Stimulated activated CD8-positive, alpha-beta memory T cell treated with anti-CD3 and anti-CD28 coated beads, Interleukin-2, amount 100 ng/mL, for 1 hour (primary cell): ENCODE data around the gene MIEF1.
"Not testable (repeated sequence)": the region's sequence is repeated elsewhere in the genome, so short reads cannot be mapped to it uniquely, and the experiment has no call there.

Experiments used
- DNase-seq, 2 donors: peaks; one replicate each; pipeline ENCODE4 v3.0.0-alpha.2; 2020; ENCODE audit warnings: low read depth in 2 of 2

MIEF1 gene

DNA sequence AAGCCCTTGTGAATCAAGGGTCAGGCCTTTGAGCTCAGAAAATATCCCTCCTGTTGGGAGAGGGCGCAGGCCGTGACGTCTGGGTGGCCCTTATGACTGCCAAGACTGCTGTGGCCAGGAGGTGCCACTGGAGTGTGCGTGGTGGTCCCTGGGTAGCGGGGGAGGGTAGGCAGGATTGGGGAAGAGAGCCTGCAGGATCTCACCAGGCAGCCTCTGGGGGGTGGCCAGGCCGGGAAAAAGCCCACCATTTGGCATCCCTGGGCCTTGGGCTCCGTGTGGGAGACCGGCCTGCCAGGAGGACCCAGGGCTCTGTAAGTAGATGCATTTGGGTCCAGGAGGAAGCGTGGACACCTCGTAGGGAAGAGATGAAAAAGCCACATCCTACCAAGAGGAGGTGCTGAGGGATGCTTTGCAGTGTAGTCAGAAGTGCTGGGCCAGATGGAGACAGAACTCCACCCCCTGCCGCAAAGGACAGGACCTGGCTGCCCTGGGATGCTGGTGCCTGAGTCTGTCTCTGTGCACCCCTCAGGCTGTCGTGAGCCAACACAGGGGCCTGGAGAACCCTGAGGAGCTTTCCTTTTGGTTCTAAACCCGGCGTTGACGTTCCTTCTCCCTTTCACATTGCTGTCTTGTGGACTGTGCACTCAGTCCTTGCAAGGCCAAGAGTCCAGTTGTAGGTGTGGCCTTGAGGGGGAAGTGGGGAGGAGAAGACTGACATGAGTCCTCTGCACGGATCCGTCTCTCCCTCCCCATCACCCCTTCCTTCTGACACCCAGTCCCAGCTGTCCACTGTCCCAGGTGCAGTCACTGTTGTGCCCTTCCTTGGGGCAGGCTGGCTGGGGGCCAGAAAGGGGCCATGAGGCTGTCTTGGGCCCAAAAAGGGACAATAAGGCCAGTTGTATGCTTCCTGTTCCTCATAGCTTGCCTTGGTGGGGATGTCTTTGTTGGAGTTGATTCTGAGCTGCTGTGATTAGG is 12.7 kb upstream of the MIEF1 start:
- DNase-seq, result no peak

DNA sequence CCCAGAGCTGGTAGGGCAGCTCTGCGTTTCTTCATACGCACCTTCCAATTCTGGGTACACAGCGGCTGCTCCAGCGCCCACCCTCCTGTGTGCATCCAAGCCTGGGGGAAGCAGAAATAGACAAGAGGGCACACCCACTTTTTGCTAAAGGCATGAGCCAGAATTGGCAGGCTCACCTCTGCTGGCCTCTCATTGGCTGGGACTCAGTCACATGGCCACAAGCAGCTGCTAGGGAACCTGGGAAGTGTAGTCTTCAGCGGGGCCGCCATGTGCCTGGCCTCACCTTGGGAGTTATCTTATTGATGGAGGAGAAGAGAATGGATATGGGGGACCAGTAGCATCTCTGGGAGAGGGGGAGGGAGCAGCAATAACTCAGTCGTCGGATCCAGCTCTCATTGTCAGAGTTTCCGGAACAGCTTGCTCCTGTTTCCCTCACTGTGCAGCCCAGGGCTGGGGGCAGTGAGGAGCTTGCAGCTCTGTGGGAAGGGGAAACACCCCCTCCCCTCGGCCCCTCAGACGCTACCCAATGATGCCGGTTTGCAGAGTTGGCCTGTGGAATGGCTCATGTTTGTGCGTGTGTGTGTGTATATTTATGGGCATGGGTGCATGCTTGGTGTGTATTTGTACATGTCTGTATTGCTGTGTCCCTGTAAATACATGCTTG is 11.8 kb upstream of the MIEF1 start:
- peak; percentile 27 to 55 for DNase-seq

DNA sequence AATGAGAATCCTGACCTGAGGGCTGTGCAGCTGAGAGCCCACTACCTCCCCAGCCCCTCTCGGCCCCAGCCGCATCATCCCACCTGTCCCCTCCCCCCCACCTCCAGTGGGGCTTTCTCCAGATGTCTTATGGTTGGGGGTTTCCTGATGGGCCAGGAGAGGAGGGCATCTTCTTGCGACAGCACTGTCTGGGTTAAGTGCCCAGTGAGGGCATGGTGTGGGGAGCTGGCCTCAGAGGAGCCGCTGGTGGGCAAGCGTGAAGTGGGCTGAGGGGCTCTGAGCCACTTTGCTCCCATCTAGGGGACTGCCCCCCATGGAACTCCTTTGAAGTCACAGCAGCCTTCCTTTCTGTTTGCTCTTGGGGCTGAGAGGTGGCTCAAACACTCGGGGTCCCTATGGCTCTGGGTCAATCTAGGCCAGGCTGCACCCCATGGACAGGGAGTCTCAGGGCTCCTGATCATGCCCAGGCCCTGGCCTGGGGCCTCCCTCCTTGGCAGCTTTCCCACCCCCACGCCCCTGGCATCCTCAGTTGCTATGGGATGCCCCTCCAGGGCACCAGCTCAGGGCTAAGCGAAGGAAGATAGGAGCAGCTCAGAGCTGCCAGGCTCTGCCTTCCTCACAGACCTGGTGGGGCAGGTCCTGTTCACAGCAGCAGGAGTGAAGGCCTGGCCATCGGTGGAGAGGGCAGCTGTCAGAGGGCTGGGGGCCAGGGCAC is 11.0 kb upstream of the MIEF1 start:
- no peak for DNase-seq

DNA sequence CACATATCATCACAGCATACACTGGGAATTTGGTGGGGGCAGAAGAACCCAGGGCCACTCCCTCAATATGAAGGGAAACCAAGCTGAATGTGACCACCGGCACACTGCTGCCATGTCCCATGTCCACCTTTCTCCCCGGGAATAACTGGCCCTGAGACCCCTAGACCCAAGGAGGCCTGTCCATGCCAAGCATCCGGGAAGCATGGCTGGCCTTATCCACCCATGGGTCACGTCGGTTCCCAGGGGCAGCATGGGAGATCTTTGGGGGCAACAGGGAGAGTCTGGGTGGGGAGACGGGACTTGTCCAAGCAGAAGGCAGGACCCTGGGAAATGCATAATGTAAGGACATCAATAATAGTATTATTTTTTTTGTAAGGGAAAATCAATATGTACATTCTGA is 10.4 kb upstream of the MIEF1 start:
- DNase-seq, result no peak

DNA sequence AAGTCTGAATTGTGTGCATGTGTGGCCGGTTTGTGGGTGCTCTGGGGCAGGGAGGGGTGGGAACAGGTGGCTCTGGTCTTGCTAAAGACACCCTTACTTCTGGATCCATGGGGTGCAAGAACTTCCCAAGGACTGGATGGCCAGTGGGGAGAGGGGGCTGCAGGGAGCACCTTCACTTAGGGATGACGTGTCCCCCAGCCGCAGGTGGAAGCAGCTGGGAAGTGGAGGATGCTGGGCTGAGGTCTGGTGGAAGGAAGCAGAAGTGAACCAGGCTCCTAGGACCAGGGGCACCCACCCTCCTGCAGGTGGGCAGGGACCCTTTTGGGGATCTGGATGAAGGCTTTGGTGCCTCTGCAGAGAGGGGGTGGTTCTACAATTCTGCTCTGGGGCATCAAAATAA is 9.9 kb upstream of the MIEF1 start:
- no peak for DNase-seq

DNA sequence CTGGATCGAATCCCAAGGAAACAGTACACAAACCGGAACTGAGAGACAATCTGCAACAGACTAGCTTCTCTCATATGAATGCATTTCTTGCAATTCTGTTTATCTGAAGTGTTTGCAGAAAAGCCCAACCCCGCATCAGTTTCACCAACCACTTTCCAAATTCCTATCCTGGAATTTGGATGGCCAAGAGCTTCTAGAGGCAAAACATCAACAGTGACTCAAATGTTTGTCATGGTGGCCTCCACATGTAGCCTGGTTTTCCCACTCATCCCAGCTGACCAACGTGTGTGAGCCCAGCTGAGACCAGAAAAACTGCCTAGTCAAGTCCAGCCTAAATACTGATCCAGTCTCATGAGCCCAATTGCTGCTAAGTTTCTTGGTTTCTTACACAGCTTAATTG is 8.3 kb upstream of the MIEF1 start:
- no peak for DNase-seq

DNA sequence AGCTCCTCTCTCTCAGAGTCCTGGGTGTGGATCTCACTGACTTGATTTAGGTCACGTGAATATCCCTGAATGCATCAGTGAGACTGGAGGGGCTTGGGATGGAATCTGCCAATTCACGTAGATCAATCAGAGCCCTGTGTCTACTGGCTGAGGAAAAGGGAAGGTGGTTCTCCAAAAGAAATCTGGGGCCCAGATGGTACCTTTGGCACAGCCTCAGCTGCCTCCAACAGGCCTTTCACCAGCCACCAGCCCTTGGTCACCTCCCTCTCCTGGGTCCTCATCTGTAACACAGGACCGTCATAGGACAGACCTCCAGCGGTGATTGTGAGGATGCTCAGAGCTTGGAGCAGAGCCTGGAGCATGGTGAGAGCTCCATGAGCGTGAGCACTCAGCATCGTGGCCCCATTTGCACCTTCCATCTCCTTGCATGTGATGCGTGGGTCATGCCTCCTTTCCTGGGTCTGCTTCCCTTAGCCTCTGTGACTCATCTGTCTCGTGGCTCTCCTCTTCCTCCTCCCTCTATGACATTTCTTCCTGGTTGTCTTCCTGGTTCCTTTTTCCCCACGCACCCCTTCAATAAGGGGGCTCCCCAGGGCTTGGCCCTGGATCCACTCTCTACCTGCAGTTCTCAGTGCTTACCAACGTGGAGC is 7.5 kb upstream of the MIEF1 start:
- DNase-seq, result no peak

DNA sequence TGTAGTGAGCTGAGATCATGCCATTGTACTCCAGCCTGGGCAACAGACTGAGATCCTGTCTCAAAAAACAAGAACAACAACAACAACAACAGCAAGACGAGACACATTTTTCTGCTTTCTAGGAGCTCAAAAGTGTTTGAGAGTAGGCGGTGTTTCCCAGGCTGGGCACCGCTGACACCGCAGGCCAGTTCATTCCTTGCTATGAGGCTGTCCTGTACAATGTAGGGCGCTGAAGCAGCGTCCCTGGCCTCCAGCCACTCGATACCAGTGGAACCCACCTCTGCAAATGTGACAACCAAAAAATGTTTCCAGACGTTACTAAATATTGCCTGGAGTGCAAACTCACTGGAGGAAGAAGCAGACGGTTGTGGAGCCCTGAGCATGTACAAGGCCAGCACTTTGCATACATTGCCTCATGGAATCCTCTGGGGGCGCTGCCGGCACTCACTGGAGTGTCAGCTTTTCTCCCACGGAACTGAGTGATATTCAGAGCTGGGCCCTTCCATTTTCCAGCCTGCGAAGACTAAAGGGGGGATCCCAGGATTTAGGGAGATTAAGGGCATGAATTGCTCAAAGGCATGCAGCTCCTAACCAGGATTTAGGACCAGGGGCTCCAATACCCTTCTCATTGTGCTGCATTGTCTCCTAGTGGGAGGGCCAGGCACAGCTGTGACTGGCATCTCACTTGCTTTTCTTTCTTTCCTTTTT is 5.8 kb upstream of the MIEF1 start:
- DNase-seq, result no peak

DNA sequence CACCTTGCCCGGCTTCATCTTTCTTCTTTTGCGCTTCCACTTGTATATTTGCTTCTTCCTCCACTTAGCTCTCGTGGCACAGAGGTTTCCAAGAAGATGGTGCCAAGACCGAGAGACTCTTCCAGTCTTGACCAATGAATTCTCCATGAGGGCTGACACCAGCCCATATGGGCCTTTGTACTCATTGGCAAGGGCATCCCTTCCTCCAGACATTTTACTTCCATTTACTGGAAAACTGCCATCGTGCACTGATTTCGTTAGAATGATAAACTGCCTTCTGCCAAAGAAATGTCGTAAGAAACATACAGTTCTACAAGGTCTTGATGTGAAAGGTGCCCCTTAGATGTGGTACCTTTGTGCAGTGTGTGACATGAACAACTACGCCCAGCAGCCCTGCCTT is 4.7 kb upstream of the MIEF1 start:
- no peak for DNase-seq

DNA sequence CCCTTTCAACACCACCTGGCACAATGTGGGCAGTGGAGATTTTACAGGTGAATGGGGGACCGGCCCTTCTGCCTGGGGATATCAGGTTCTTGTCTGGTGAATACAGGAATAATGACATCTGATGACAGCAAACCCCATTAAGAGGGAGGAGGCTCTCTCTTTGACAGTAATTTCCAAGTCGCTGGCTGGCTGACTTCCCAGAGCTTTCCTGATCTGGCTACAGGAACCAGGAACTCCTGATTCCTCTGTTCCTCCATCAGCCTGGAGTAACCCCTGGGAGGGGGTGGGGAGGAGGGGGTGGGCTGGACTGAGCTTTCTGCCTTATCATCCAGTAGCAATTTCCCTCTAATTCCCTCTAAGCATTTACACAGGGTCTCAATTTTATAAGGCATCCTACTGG is 3.7 kb upstream of the MIEF1 start:
- DNase-seq, result no peak

DNA sequence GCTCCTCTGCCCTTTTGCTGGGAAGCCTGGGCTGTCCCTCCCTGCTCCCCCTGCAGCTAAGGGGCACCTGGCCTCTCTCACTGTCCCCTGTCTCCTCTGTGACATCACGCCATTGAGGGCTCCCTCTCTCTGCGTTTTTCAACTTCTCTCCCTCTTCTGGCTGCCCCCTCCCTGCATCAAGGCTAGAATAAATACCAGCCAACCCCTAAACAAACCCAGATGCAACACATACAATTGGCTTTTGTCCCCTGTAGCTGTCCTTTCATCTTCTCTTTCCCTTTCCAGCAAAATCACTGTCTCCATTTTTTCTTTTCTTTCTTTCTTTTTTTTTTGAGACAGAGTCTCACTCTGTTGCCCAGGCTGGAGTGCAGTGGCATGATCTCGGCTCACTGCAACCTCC is 3.3 kb upstream of the MIEF1 start:
- DNase-seq, result no peak

DNA sequence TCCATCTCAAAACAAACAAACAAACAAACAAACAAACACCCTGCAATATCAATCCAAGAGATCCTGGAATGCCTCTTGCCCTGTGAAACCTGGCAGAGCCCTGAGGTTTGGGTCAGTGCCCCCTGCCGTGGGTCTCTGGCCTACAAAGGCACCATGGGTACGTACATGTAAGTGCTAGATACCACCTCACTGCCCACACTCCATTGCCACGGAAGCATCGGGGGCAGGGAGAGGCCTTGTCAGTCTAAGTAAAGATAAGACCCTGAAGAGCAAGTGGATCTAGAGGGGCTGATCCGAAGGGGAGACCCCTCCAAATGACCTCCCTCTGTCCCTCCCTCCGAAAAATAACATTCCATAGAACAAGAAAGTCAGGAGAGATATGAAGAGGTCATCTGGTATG is 2.0 kb upstream of the MIEF1 start:
- no peak for DNase-seq

DNA sequence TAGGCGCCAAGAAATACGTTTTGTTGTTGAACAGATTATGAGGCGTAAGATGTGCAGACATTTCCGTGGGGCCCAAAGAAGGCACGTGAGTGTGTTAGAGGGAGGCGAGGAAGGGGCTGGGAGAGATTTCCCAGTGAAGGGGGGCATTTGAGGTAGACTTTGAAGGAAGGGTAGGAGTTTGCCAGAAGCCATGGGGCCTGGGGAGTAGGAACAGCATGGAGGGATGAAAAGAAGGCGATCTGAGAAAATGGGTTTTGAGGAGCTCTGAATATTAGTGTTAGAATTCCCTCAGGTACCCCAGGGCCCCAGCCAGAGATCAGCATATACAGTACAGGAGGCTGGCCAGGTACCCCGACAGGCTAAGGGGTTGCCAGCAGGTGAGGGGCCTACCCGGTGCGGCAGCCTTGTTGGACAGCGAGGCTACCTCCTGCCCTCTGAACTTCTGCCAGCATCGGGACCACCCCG is 414 bp upstream of the MIEF1 start:
- no peak for DNase-seq

DNA sequence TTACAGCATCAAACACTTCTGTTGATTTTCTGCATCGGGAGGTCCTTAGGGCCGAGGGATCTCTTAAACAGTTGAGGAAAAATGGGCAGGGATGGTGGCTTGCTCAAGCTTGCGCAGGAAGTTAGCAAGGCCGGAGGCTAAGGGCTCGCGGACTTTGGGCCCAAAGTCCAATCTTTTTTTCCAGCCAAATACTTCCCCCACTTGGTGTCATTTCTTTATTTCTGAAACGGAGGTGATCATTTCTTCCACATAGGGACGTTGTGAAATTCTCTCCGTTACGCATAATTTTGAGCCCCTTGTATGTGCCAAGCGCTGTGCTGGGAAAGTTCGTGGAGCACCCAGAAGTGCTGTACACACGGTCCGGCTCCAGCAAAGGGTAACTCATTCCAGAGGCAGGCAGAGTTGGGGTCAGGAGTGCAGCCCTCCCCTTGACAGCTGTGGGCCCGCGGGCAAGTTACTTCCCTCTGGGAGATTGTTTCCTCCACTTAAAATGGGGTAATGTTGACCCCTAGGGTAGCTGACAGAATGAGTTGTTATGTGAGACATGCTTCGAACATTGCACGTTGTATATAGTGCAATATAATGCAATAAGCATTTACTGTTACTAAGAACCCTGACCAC is 809 bp downstream of the MIEF1 start:
- no peak for DNase-seq

DNA sequence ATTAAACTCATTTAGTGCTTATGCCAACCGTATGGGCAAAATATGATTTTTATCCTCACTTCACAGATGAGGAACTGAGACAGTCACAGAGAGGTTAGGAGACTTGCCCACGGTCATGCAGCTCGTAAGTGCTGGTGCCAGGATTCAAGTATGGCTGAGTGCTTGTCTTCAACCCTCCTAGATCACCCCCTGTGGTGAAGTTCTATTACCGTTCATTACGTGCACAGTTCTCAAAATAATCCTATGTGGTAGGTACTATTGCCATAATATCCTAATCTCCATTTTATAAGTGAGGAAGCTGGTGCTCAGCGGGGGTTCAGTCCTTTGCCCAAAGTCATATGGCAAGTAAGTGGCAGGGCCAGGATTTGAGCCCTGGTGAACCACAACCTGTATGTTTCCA is 1.5 kb downstream of the MIEF1 start:
- DNase-seq, result no peak

DNA sequence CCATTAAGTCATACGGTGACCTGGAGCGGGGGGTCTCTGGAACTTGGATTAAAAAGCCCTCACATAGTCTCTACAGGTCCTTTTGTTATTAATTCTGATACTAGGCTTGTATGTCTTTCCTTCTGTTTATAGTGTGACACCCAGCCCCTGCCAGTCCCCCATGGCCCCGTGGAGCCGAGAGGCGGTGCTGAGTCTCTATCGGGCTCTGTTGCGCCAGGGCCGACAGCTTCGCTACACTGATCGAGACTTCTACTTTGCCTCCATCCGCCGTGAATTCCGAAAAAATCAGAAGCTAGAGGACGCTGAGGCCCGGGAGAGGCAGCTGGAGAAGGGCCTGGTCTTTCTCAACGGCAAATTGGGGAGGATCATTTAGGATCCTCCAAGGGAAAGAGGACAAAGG is 2.0 kb downstream of the MIEF1 start:
- no peak for DNase-seq

DNA sequence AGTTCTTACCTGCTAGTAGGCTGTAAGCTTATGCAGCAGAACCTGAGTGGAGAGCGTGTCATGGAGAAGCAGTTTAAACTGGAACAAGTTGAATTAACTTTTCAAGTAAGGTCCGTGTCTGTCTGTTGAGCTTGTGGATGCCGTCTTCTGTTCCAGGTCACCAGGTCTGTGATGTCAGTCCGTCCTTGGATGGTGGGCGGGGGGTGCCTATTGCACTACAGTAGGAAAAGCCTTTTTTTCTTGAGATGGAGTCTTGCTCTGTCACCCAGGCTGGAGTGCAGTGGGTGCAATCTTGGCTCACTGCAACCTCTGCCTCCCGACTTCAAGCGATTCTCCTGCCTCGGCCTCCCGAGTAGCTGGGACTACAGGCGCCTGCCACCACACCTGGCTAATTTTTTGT is 4.9 kb downstream of the MIEF1 start:
- DNase-seq, result not testable (repeated sequence)

DNA sequence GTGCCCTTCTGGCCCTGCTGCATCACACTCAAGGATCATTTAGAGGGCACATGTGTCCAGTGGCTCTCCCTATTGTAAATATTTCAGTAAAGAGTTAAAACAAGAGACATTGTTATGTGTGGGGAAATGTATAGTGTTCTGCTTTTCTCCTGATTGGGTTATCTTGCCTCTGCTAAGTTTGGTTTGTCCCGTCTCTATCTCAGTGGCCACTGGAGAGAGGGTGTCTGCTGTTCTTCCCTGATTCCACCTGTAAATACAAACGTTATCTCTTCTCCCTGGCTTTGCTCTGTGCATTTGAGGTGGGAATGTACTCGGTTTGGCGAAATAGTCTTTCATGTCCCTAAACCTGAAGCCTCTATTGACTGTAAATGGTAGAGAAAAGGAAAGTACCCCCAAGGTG is 6.3 kb downstream of the MIEF1 start:
- no peak for DNase-seq

DNA sequence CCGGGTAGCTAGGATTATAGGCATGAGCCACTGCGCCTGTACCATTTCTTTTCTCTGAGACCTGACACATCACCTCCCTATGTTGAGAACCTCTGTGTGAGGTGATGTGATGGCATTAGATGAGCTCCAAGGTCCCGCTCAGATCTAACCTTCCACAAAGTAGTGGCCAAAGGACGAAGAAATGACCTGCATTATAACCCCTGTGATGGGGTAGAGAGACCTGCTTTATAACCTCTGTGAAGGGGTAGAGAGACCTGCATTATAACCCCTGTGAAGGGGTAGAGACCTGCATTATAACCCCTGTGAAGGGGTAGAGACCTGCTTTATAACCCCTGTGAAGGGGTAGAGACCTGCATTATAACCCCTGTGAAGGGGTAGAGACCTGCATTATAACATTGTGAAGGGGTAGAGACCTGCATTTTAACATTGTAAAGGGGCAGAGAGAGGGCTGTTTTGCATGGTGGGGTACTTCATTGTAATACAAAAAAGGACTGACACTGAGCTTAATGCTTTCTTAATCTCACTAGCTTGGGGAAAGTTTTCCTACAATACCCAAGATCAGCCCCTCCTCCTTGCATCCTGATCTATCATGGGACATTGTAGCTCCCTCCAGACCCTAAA is 8.5 kb downstream of the MIEF1 start:
- no peak for DNase-seq

DNA sequence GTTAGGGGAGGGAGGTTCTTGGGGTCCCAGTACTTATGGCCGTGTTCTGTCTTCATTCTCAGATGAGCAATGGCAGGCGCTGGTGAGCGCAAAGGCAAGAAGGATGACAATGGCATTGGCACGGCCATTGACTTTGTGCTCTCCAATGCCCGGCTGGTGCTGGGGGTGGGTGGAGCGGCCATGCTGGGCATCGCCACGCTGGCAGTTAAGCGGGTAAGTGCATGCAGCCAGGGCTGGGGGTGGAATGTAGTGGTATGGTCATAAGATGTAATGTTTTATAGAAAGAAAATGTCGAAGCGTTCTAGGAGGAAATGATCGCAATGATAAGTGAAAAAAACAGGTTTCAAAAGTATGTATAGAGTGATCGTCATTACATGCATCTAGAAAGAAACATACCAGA is 9.1 kb downstream of the MIEF1 start:
- no peak for DNase-seq
